SU-DHL-6 (cell line): ENCODE data around the gene PTPRN2.
"Not testable (repeated sequence)": the region's sequence is repeated elsewhere in the genome, so short reads cannot be mapped to it uniquely, and the experiment has no call there.

ENCODE experiments used
- H2AFZ ChIP-seq: fragments of 200-600 bp; sonication (generic); 2 replicates; pipeline ENCODE4 v1.6.1; 2014; ENCODE audit warnings: low read depth, mild to moderate bottlenecking, moderate library complexity, mixed read lengths, antibody characterized with exemption, low read length; ENCODE audit not compliant: severe bottlenecking
- H3F3A ChIP-seq: fragments of 200-600 bp; shearing (Covaris generic); 2 replicates; pipeline ENCODE4 v1.6.0; 2016; ENCODE audit warnings: antibody characterized with exemption, mild to moderate bottlenecking; ENCODE audit not compliant: insufficient read depth
- H3K27ac ChIP-seq: fragments of 200-600 bp; sonication (generic); 2 replicates; pipeline ENCODE4 v1.5.1; 2016; ENCODE audit warnings: low read depth, mild to moderate bottlenecking, low read length, moderate library complexity, mixed read lengths
- H3K27me3 ChIP-seq: fragments of 200-600 bp; sonication (generic), shearing (Covaris generic); 2 replicates; pipeline ENCODE4 v1.6.0; 2014; ENCODE audit warnings: mild to moderate bottlenecking, low read length
- H3K36me3 ChIP-seq: fragments of 200-600 bp; sonication (generic); 2 replicates; pipeline ENCODE4 v1.6.1; 2014; ENCODE audit warnings: mild to moderate bottlenecking, low read length, mixed read lengths
- H3K4me2 ChIP-seq: fragments of 300-600, 200-600 bp; shearing (Covaris generic), sonication (generic); 2 replicates; pipeline ENCODE4 v1.6.0; 2014; ENCODE audit warnings: low read length, low read depth, mild to moderate bottlenecking; ENCODE audit not compliant: poor library complexity, severe bottlenecking
- H3K4me3 ChIP-seq: fragments of 200-600 bp; sonication (generic); 2 replicates; pipeline ENCODE4 v1.5.1; 2014; ENCODE audit warnings: antibody characterized with exemption, low read length, mild to moderate bottlenecking, mixed read lengths; ENCODE audit not compliant: insufficient read depth, poor library complexity, severe bottlenecking
- H3K79me2 ChIP-seq: fragments of 200-600 bp; sonication (generic); 2 replicates; pipeline ENCODE4 v1.6.1; 2014; ENCODE audit warnings: mild to moderate bottlenecking, low read length, moderate library complexity; ENCODE audit not compliant: insufficient read depth
- H3K9ac ChIP-seq: fragments of 200-600 bp; sonication (generic); 2 replicates; pipeline ENCODE4 v1.7.0; 2014; ENCODE audit warnings: mild to moderate bottlenecking, low read length
- H3K9me2 ChIP-seq: fragments of 200-600 bp; sonication (generic); replicated peaks from 2 replicates; pipeline ENCODE4 v1.6.1; 2014; ENCODE audit warnings: low read length; ENCODE audit not compliant: insufficient read depth
- H3K9me3 ChIP-seq: fragments of 200-600 bp; sonication (generic); 2 replicates; pipeline ENCODE4 v1.6.1; 2014; ENCODE audit warnings: low read length, mixed read lengths; ENCODE audit not compliant: insufficient read depth
- H4K20me1 ChIP-seq: fragments of 200-600 bp; sonication (generic); 2 replicates; pipeline ENCODE4 v1.6.1; 2014; ENCODE audit warnings: low read depth, mild to moderate bottlenecking, antibody characterized with exemption, low read length, moderate library complexity, mixed read lengths
- EZH2phosphoT487 ChIP-seq: fragments of 200-600 bp; sonication (generic), shearing (Covaris generic); conservative IDR thresholded peaks from 2 replicates; pipeline ENCODE4 v1.6.1; 2018; ENCODE audit warnings: mild to moderate bottlenecking, antibody characterized with exemption, low read length, moderate library complexity, mixed read lengths
- TF ChIP-seq, protein P1 (sequence below): fragments of 200-600 bp; sonication (generic); IDR thresholded peaks from one replicate; pipeline ENCODE4 v1.5.1; 2017; ENCODE audit warnings: antibody characterized with exemption, mild to moderate bottlenecking, low read length, moderate library complexity; ENCODE audit not compliant: insufficient read depth, poor library complexity, severe bottlenecking

Gene PTPRN2

DNA sequence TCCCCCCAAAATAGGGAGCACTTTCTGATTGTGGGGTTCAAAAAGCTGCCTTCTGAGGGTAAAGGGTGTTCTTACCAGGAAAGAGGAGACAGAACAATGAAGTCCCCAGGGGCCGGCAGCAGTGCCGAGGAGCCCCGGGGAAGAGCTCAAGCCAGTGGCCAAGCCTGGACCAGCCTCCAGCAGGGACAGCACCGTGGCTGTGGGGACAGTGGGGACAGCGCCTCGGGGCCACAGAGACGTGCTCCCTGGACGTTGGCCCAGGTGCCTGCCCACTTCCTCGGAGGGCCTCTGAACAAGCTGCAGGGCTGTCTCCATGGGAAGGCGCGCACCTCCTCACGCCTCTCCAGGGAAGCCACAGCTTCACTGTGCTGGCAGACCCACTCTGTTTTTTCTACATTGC, 312.6 kb downstream of the PTPRN2 start:
- Histone ChIP-seq H2AFZ (no peak overlapping the region), H3K9me2 (no peaks in the 10 kb centered on the region), H3K9me3 (no peaks in the 10 kb centered on the region), H3K36me3 (no peaks in the 10 kb centered on the region), H3K4me2 (no peak overlapping the region), H4K20me1 (no peaks in the 10 kb centered on the region), H3K79me2 (no peaks in the 10 kb centered on the region), H3K9ac (no peak overlapping the region), H3K4me3 (no peak overlapping the region), H3K27ac (no peak overlapping the region), H3K27me3 (no peaks in the 10 kb centered on the region), H3F3A (no peaks in the 10 kb centered on the region)
- TF ChIP-seq, protein P1, sequence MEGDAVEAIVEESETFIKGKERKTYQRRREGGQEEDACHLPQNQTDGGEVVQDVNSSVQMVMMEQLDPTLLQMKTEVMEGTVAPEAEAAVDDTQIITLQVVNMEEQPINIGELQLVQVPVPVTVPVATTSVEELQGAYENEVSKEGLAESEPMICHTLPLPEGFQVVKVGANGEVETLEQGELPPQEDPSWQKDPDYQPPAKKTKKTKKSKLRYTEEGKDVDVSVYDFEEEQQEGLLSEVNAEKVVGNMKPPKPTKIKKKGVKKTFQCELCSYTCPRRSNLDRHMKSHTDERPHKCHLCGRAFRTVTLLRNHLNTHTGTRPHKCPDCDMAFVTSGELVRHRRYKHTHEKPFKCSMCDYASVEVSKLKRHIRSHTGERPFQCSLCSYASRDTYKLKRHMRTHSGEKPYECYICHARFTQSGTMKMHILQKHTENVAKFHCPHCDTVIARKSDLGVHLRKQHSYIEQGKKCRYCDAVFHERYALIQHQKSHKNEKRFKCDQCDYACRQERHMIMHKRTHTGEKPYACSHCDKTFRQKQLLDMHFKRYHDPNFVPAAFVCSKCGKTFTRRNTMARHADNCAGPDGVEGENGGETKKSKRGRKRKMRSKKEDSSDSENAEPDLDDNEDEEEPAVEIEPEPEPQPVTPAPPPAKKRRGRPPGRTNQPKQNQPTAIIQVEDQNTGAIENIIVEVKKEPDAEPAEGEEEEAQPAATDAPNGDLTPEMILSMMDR: no peak
- no peak for TF ChIP-seq EZH2phosphoT487

- Histone ChIP-seq H3K27me3 (no peaks in the 10 kb centered on the region), H3K9me3 (no peaks in the 10 kb centered on the region), H3K9me2 (no peaks in the 10 kb centered on the region), H3F3A (no peaks in the 10 kb centered on the region), H4K20me1 (no peaks in the 10 kb centered on the region), H3K9ac (no peak overlapping the region), H2AFZ (no peak overlapping the region), H3K79me2 (no peaks in the 10 kb centered on the region), H3K4me2 (no peak overlapping the region), H3K27ac (no peak overlapping the region), H3K4me3 (no peak overlapping the region), H3K36me3 (no peaks in the 10 kb centered on the region)
- TF ChIP-seq, protein P1: no peak
- TF ChIP-seq EZH2phosphoT487: no peak
Measured at GRCh38 chr7:158274404-158274811, 313.2 kb downstream of the PTPRN2 start.

DNA sequence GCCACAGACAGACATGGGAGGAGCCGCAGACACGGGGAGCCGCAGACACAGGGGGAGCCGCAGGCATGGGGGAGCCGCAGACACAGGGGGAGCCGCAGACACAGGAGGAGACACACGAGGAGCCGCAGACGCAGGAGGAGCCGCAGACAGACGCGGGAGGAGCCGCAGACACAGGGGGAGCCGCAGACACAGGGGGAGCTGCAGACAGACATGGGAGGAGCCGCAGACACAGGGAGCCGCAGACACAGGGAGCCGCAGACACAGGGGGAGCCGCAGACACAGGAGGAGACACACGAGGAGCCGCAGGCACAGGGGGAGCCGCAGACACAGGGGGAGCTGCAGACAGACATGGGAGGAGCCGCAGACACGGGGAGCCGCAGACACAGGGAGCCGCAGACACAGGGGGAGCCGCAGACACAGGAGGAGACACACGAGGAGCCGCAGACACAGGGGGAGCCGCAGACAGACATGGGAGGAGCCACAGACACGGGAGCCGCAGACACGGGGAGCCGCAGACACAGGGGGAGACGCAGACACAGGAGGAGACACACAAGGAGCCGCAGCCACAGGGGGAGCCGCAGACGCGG, 313.8 kb downstream of the PTPRN2 start:
- not testable (repeated sequence) for H3K27ac ChIP-seq, H3K79me2 ChIP-seq, H3K9me3 ChIP-seq, H3F3A ChIP-seq, H3K4me3 ChIP-seq, H3K36me3 ChIP-seq, H3K4me2 ChIP-seq, H2AFZ ChIP-seq, H4K20me1 ChIP-seq, H3K27me3 ChIP-seq, H3K9me2 ChIP-seq, H3K9ac ChIP-seq

- no peaks in the 10 kb centered on the region for H3K36me3 ChIP-seq
- H3K4me3 ChIP-seq: no peak overlapping the region
- no peak overlapping the region for H3K27ac ChIP-seq
- no peaks in the 10 kb centered on the region for H3F3A ChIP-seq
- no peaks in the 10 kb centered on the region for H3K27me3 ChIP-seq
- TF ChIP-seq, protein P1: no peak
- TF ChIP-seq EZH2phosphoT487: no peak
- H3K79me2 ChIP-seq: no peaks in the 10 kb centered on the region
- H2AFZ ChIP-seq: no peak overlapping the region
- no peaks in the 10 kb centered on the region for H4K20me1 ChIP-seq
- no peaks in the 10 kb centered on the region for H3K9me3 ChIP-seq
- H3K9ac ChIP-seq: no peak overlapping the region
- no peak overlapping the region for H3K4me2 ChIP-seq
- no peaks in the 10 kb centered on the region for H3K9me2 ChIP-seq
Measured at GRCh38 chr7:158273138-158273651, 314.4 kb downstream of the PTPRN2 start.
